GM18517 (cell line): ENCODE measurements around the gene MCF2.

Experiments
- ATAC-seq: cut with Tn5 transposase; IDR thresholded peaks from one replicate; pipeline ENCODE4 v1.9.1; 2021; ENCODE audit warnings: mild to moderate bottlenecking, moderate library complexity; ENCODE audit not compliant: unreplicated experiment

The MCF2 gene

GRCh38 chrX:139596068-139596467, 111.9 kb downstream of the MCF2 start:
- ATAC-seq: no peak

GRCh38 chrX:139585613-139586012, 122.4 kb downstream of the MCF2 start:
- no peak for ATAC-seq

GRCh38 chrX:139581068-139581467, 126.9 kb downstream of the MCF2 start:
- no peak for ATAC-seq

DNA sequence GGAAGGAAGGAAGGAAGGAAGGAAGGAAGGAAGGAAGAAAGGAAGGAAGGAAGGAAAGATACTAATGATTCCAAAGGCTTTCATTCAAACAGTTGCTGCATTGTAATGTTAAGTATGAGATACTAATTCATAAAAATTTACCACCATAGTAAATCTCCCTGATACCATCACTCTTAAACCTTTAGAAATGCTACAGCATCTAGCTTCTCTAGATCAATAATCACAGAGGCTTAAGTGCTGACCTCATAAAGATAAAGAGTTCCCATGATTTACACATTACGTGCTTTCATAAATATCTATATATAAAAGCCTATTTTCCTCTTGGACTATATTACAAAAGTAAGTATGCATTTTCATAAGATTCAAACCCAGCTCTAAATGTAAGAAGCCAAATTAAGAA, 141.0 kb downstream of the MCF2 start:
- no peak for ATAC-seq

DNA sequence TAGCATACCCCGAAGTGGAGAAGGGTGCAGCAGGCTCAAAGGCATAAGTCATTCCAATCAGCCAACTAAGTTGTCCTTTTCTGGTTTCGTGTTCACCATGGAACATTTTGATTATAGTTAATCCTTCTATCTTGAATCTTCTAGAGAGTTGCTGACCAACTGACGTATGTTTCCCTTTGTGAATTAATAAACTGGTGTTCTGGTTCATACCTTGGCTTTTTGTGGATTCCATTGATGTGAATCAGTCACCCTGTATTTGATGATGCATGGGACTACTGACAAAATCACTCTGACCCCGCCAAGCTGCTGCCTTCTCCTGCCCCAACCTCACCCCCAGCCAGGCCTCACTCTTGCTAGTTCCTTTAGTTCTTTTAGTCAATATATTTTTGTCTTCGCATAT, 144.7 kb downstream of the MCF2 start:
- ATAC-seq: no peak

- ATAC-seq: no peak
Observed at GRCh38 chrX:139560221-139560620, 147.7 kb downstream of the MCF2 start.

- ATAC-seq: no peak
Observed at GRCh38 chrX:139559383-139560042, 148.5 kb downstream of the MCF2 start.

DNA sequence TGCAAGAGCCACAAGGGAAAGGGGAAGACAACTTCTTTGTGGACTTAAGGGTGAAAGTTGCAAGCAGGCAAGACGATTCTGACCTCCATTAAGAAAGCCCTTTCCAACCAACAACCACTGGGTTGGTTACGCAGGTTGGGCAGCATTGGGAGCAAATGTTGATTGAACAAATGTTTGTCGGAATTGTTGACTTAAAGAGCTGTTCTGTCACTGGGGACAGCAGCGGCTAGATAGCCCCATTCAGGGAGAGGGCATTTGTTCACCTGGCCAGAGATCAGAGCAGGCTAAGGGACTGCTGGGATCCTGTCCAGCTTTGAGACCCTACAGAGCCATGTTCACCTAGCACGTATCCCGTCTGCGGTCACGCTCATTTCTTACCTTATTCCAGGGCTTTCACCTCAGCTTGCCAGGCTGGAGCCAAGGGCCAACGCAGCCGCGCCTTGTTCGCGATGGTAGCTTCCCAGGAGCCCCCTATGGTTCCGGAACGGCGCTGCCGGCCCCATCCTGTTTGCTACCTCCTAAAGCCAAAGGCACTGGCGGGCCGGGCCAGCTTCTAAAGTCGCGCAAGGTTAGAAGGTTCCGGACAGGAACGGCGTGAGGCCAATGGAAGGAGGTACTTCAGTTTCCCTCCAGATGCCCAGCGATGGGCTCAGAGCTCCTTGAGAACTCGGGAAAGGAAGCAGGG, 152.8 kb downstream of the MCF2 start:
- no peak for ATAC-seq

- peak; percentile 21 for ATAC-seq
Observed at GRCh38 chrX:139554376-139554775, 153.6 kb downstream of the MCF2 start.

- no peak for ATAC-seq
Observed at GRCh38 chrX:139544591-139544990, 163.4 kb downstream of the MCF2 start.

DNA sequence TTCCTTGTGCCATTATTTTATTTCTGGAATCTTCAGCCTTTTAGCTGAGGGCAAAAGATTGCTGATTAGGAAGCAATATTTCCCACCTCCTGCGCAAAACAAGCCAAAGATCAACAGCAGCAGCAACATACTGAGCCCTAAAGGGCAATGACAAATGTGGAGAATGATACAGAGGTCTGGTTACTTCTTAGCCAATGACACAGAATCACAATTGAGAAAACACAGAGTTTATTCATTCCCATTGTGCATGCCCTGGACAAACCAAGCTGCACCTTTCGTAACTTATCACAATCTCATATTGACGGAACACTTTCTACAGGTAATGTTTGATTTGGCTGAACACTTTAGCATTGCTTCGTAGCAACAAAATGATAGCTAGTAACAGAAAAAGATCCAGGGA, 164.0 kb downstream of the MCF2 start:
- no peak for ATAC-seq

DNA sequence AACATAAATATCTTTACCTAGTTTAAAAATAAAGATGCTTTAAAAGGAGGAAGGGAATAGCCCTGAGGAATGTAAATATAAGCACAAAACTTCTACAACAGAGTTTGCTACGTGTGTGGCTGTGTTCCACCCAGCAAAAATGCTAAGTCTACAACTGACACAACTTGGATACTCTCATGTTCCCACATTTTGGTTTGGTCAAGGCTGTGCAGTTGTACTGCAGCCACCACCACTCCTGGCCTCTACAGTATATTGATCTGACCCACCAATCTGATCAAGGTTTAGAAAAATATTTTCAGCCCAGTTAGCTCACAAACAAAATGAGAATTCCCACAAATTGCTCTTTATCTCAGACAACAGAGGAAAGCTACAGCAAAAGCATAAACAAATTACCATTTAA, 165.3 kb downstream of the MCF2 start:
- ATAC-seq: no peak

DNA sequence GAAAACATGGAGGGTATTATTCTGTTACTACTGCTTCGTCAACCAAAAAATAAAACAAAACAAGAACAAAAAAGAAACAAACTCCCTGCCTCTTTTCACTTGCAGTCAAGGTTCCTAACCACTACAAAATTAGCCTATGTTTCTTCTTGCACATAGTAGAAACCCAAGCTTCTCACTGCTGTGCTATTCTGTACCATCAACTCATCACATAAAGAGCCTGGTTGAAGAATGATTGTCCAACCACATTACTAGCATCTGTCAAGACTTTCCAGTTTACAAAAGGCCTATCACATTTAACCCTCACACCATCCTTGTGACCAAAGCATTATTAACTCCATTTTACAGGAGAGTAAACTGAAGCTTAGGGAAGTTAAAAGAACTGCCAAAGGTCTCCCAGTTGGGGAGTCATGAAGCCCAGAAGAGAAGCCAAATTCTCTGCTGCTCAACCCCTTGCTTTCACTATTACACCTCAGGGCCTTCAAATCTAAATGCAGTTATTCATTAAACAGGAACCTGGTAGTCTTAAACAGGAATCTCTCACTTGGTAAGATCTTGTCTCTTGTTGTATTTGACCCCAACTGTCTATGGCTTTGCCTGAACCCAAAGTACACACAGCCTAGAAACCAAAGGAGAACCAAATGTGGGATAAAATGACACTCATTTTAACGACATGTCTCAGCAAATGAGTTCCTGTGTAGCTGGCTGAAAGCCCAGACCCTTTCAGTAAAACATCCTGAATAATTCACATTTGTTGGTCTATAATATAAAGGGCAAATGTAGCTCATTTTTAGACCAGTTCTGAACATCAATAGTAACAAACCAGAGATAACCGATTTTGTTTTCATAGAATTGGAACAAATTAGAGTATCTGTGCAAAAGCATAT, 168.8 kb downstream of the MCF2 start:
- peak; percentile 69 for ATAC-seq

GRCh38 chrX:139533444-139533843, 174.5 kb downstream of the MCF2 start:
- ATAC-seq: no peak

DNA sequence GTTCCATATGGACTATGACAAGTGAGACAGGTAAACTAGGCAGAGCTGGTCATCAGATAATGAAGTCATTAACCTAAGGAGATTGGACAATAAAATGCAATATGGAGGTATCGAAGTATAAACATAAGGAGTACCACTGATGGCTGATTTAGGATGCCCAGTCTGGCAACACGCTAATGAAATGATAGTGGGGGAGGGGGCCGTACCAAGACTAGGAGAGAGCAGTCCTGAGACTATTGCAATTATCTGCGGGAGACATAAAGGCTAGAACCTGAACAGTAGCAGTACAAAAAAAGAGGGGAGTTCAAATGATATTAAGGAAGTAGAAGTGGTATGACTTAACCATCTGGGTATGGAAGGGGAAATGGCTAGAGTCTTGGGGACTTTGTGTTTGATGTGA, 175.1 kb downstream of the MCF2 start:
- ATAC-seq: no peak
